HG03432 (cell line): ENCODE measurements around the gene METTL18.

Experiments
- ATAC-seq: cut with Tn5 transposase; IDR thresholded peaks from one replicate; pipeline ENCODE4 v1.9.1; 2021; ENCODE audit warnings: mild to moderate bottlenecking, moderate library complexity; ENCODE audit not compliant: unreplicated experiment

Gene METTL18

DNA sequence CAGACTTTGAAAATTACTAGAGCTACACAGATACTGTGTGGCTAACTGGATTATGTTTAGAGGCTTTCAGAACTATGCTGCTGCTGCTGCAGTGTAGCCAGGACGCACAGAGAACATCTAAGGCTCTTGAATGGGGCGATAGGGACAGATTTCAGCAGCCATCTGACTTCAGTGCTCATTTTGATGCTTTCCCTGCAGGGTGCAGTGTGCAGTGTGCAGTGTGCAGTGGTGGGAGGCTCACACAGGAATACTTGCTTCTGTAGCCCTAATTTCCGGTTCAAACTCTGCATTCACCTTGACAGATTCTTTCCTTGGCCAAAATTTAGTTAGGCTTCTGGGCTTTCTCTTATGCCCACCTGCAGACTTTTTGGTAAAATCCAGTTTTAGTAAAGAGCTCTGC lies 7.7 kb downstream of the METTL18 start:
- no peak for ATAC-seq

DNA sequence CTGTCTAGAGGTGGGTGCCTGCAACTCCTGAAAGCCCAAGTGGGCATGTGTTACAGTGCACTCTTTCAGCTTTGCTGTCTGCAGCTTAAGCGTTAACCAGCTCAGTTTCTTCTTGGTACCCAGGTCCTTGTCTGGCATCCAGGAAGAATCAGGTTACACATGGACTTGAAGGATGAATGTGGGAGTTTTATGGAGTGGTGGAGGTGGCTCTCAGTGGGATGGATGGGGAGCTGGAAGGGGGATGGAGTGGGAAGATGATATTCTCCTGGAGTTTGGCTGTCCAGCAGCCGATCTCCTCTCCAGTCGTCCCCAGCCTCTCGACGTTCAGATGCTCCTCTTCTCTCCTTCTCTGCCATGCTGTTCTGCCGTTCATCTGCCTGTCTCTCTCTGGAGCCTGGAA lies 9.4 kb downstream of the METTL18 start:
- no peak for ATAC-seq

- ATAC-seq, result no peak
Measured at GRCh38 chr1:169784102-169784501, 10.6 kb downstream of the METTL18 start.

DNA sequence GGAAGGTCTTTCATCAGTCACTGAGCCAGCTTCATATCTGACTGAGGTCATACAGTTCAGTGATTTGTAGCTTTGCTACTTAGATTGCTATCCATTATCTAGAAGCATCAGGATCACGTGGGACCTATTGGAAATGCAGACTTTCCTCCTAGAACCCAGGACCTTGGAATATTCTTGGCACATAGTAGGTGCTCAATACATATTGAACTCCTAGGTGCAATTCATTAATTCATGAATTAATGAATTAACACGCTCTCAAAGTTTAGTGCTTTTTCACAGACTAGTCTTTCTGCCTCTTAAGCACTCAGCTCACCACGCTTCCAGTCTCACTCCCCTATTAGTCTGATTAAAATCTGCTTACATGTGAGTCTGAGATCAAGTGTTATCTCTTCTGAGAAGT lies 12.1 kb downstream of the METTL18 start:
- no peak for ATAC-seq

DNA sequence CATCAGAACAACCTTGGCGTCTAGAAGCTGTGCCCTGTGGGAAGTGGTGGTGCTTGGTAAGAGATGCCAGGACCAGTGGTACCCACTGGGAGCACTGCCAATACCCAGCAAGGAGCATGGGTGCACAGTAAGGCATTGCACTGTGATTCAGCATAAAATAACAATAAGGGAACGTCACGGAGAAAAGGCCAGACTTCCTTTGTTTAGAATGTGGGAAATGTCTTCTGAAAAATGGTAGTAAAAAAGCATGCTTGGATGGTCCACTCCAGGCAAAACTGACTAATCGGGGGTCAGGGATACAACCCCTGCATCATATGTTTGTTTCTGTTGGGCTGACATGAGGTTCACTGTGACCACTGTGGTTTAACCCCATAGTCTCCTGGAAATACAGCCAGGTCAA lies 14.7 kb downstream of the METTL18 start:
- ATAC-seq, result no peak

- ATAC-seq, result no peak
Measured at GRCh38 chr1:169779150-169779549, 15.6 kb downstream of the METTL18 start.

DNA sequence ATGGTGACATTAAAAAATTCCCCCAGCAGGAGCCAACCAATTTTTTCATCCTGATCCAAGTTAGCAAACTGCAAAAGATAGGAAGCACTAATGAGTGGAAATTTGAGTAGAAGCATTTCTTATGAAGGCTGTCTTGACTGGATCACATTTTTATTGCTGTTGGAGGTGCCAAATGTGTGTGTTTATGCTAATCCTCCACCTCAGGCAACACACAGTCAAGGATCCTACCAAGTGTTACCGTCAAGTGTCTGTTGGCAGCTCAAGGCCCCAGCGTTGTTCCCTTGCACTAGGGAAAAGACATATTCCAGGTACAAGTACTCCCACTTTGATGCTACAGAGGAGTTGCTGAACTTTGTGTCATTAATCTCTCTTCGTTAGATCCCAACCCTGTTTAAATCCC lies 18.3 kb downstream of the METTL18 start:
- no peak for ATAC-seq

DNA sequence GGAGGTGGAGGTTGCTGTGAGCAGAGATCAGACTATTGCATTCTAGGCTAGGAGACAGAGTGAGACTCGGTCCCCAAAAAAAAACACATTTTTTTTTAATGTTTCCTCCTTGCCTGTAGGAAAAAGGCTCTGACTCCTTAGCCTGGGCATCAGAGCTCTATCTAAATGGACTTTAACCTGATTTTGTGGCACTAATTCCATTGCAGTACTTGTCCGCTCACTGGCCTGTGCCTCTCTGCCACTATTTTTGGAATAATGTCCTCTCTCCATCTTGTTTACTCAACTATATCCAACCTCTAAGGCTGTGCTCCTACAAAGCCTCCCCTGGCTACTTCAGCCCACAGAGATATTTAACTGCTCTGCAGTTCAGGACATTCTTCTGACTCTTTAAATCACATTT lies 26.5 kb downstream of the METTL18 start:
- ATAC-seq, result no peak

DNA sequence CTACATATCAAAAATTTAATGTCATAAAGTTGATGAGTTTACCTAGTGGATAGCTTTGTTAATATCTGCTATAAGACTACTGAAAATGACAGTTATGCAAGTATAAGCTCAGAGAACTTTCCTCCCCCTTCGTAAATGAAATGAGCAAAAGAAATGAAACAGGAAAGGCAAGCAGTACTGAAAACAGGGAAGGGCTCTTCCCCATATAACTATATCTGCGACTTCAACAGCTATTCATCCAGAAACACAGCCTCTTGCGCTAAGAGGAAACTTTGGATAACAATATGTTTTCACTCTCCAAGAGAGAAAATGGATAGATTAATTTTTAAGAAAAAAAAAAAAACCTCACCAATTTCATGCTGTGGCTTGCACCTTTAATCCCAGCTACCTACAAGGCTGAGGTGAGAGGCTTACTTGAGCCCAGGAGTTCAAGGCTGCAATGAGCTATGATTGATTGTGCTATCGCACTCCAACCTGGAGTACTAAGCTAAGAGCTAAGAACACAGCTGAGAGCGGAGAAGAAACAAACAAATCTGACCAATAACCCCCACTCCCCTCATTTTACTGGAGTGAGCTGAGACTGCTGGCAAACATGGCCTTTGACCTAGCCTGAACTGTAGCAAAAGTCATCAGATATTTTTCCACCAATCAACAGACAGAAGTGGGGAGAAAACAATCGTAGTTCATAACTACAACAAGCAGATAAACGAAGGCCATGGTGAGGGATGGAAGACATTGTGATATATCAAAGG lies 29.0 kb downstream of the METTL18 start:
- no peak for ATAC-seq

DNA sequence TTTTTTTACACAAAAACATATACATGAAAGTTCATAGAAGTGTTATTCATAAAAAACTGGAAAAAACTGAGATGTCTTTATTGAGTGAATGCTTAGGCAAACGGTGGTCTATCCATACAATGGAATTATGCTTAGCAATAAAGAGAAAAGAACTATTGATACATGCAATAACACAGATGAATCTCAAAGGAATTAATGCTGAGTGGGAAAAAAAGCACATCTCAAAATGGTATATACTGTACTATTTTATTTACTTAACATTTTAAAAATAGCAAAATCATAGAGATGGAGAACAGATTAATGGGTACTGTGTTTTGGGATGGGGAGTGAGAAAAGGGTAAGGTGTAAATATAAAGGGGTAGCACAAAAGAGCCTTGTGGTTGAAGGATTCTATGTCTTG lies 29.8 kb downstream of the METTL18 start:
- ATAC-seq, result no peak

DNA sequence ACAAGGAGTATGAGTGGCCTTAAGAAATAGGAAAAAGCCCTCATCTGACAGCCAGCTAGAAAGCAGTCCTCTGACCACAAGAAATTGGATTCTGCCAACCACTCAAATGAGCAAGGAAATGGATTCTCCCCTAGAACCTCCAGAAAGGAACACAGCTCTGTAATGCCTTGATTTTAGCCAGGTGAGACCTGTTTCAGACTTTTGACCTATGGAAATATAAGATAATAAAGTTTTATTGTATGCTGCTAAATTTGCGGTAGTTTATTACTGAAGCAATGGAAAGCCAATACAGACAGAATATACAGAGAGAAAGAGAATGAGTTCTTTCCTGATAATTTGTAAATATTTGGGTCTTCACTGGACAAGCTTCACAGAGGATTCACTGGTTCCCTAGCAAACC lies 32.0 kb downstream of the METTL18 start:
- no peak for ATAC-seq

- ATAC-seq, result no peak
Measured at GRCh38 chr1:169759038-169759437, 35.7 kb downstream of the METTL18 start.

DNA sequence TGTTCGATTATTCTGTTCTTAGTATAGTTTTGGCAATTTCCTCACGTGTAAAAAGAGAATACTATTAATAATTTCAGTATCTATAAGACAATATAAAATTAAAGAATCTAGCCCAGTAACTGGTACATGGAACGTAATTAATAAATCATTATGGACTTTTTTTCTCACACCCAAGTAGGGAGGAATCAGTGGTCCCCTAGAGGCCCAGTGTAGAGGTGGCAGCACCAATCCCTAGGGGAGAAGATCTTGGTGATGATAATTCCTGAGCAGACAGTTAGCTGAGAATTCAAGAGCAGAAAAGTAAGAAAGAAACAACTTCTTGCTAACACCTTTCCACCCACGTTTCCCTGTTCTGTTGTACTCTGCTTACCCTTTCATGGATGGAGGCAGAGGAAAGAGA lies 41.2 kb downstream of the METTL18 start:
- ATAC-seq, result no peak

DNA sequence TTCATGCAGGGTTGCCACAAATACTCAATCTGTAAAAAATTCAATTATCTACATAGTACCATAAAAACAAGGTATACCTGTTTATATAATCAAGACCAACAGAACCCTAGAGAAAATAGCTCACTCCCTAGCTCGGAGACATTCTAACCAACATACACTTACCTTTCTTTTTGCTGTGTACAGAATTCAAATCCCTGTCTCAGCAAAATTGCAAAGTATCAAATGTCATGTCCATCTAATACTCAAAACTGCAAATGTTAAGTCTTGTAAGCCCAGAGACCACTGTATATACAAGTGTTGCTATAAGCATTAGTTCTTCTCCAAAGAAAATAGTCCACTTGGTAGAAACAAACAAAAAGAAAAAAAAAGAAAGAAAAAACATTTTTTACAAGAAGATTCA lies 44.7 kb downstream of the METTL18 start:
- ATAC-seq, result no peak

- ATAC-seq, result no peak
Measured at GRCh38 chr1:169746550-169746949, 48.2 kb downstream of the METTL18 start.

DNA sequence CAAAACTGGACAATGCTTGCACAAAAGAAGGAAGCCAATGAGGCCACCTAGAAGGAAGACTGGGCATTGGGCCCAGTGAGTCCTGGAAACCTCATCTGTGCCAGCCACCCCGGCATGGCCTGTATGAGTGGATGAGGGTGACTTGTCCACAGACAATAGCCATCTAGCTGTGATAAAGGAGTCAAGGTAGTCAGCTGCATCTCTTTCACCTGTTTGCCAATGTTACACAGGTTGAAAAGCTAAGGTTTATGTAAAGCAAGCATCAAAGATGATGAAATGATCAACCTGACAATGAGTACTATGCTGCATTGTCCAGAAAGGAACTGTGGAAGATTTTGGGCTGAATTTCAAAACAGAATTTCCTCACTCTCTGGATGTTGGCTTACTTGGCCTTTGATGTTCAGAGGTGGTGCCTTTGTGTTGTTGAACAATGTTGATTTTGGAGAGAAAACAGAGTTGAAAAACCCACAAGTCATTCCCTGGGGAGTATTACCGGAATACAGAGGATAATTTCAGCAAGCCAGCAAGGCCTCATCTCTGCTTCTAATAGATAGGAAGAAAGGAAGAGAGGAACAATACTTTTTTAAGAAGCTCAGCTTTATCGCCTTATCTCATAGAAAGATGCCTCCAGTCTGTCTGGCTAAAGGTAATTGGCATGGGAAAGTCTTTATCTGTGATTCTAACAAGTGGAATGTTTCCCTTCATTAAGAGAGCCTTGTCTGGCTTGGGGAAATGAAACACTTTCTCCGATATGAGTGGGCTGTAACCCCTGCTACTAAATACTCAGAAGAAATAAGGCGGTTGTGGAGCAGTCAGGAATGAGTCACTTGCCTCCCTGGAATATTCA lies 49.5 kb downstream of the METTL18 start:
- ATAC-seq, result no peak
